K562 treated with DMSO at 1 percent for 24 hours (cell line): ENCODE results near the gene LSM14A. TPM values are rescaled to one million over a fixed set of nuclear protein-coding genes. Genes with fewer than 3 reads are reported as not detected.

Source experiments
- total RNA-seq: library from RNA; unstranded; fragments of 300-600 nt; gene quantifications from 2 replicates; pipeline ENCODE4 v1.2.3, GENCODE V29; 2022; ENCODE audit warnings: low read depth; ENCODE audit not compliant: insufficient read depth

LSM14A gene
- total RNA-seq: 72.6 and 93.6 TPM in 2 replicates

GRCh38 chr19:34171877-34172660 is at the start of gene LSM14A:
TSS of gene LSM14A (plus strand) at chr19:34172504. CDS start at chr19:34172643, 139 bp downstream.

GRCh38 chr19:34254046-34254697 is 81.9 kb downstream of the LSM14A start, which contains the start of gene GARRE1:
TSS of gene GARRE1 (plus strand) at chr19:34254554. CDS start at chr19:34300474, 45,920 bp downstream.

Other genes with a start within 250 kb of the LSM14A start
- 18.2 and 18.4 TPM in 2 replicates for gene GARRE1, start 82.0 kb downstream of the LSM14A start, total RNA-seq
- 201 and 205 TPM in 2 replicates for gene GPI, start 192.7 kb downstream of the LSM14A start, total RNA-seq
- gene PDCD2L, start 231.9 kb downstream of the LSM14A start, total RNA-seq: 24.9 and 30.5 TPM in 2 replicates